CD4-positive, alpha-beta T cell (primary cell): Measurements from ENCODE around the gene EFHB. TPM values are rescaled to one million over a fixed set of nuclear protein-coding genes. Genes with fewer than 3 reads are reported as not detected.

Source experiments
- ATAC-seq: fragments of 200-7000 bp; cut with Tn5 transposase; one replicate; pipeline ENCODE4 v1.10.0; 2022; ENCODE audit warnings: mild to moderate bottlenecking; ENCODE audit not compliant: poor library complexity
- CTCF ChIA-PET: fragments of 350-600 bp; sonication (Branson Sonifier 250); formaldehyde crosslinking; loops from one replicate; lab custom pipeline; 2021; ENCODE audit warnings: antibody characterized with exemption, inconsistent platforms; lab: Charles Lee
- POLR2A ChIA-PET: fragments of 350-600 bp; sonication (Branson Sonifier 250); formaldehyde crosslinking; loops from one replicate; lab custom pipeline; 2021; ENCODE audit warnings: antibody characterized with exemption, inconsistent platforms; lab: Charles Lee
- DNase-seq, 14 experiments: peaks; one replicate each; pipeline ENCODE4 v3.0.0-alpha.2; 2013 to 2020; ENCODE audit warnings: mixed read lengths in 2 of 14
- H3K27ac ChIP-seq, 2 donors: one replicate each; pipeline versions ENCODE4 v1.5.1 to v1.7.0; 2013; ENCODE audit warnings: low read length in 2 of 2, low read depth in 1 of 2, mild to moderate bottlenecking in 1 of 2
- H3K27me3 ChIP-seq, 2 experiments: 1 replicate in 1 of 2; 2 replicates in 1 of 2; pipeline versions ENCODE4 v1.6.1 to v1.7.0; 2013; ENCODE audit warnings: low read length in 2 of 2, control low read depth in 1 of 2, mild to moderate bottlenecking in 1 of 2, moderate library complexity in 1 of 2; ENCODE audit not compliant: insufficient read depth in 2 of 2, control insufficient read depth in 1 of 2
- H3K36me3 ChIP-seq: one replicate; pipeline ENCODE4 v1.6.1; 2013; ENCODE audit warnings: low read length, control low read depth; ENCODE audit not compliant: insufficient read depth
- H3K4me1 ChIP-seq: one replicate; pipeline ENCODE4 v1.6.1; 2013; ENCODE audit warnings: low read length, control low read depth; ENCODE audit not compliant: insufficient read depth
- H3K4me3 ChIP-seq: one replicate; pipeline ENCODE4 v1.5.1; 2013; ENCODE audit warnings: mild to moderate bottlenecking, low read length, moderate library complexity
- H3K9me3 ChIP-seq, 2 experiments: 1 replicate in 1 of 2; 2 replicates in 1 of 2; pipeline versions ENCODE4 v1.6.1 to v1.7.0; 2013; ENCODE audit warnings: low read length in 2 of 2, mild to moderate bottlenecking in 2 of 2, control low read depth in 1 of 2, moderate library complexity in 1 of 2; ENCODE audit not compliant: control insufficient read depth in 1 of 2, insufficient read depth in 1 of 2
- H3K27ac Mint-ChIP-seq: one replicate; pipeline ENCODE4 v1.8.0; 2020; ENCODE audit warnings: mixed read lengths
- H3K27me3 Mint-ChIP-seq: one replicate; pipeline ENCODE4 v1.8.0; 2021; ENCODE audit warnings: mixed read lengths
- H3K36me3 Mint-ChIP-seq: one replicate; pipeline ENCODE4 v1.8.0; 2021; ENCODE audit warnings: low read depth, mixed read lengths
- H3K4me1 Mint-ChIP-seq: one replicate; pipeline ENCODE4 v1.8.0; 2021; ENCODE audit warnings: low read depth, mixed read lengths
- H3K4me3 Mint-ChIP-seq: one replicate; pipeline ENCODE4 v1.8.0; 2020; ENCODE audit warnings: mild to moderate bottlenecking, mixed read lengths
- H3K9me3 Mint-ChIP-seq: one replicate; pipeline ENCODE4 v1.8.0; 2020; ENCODE audit warnings: mixed read lengths
- CTCF ChIP-seq: fragments of 200-600 bp; IDR thresholded peaks from one replicate; pipeline ENCODE4 v1.8.0; 2022; ENCODE audit warnings: antibody characterized with exemption, mild to moderate bottlenecking
- intact Hi-C, 2 experiments: fragments of 100-400 bp; cut with DNase I in 1 of 2; cut with micrococcal nuclease in 1 of 2; formaldehyde crosslinking; loops; one replicate each; pipeline versions ENCODE4 v1.15.1 to v1.9.0; 2023 to 2025; cut with DNase I, micrococcal nuclease
- total RNA-seq, 174 experiments: library from RNA in 2 of 174; stranded (reverse) in 2 of 174; gene quantifications; one replicate each; pipeline ENCODE4 v1.2.3 and lab custom pipeline; 2021 to 2026

The EFHB gene
- total RNA-seq, 2 experiments from 2014 or later, result 0.99 to 1.2 TPM

GRCh38 chr3:19967812-19968211 is 33.8 kb upstream of the EFHB start:
- DNase-seq (no peak), ATAC-seq (no peak)
- Mint-ChIP-seq H3K27ac (peak overlapping the region; percentile 16), H3K4me3 (no peak overlapping the region), H3K27me3 (no peaks in the 10 kb centered on the region), H3K9me3 (no peaks in the 10 kb centered on the region), H3K36me3 (peaks cover 64% of the 10 kb centered on the region), H3K4me1 (peaks cover 70% of the 10 kb centered on the region)
- no peak overlapping the region for H3K27ac ChIP-seq
- intact Hi-C loops, result no loop called here
- H3K9me3 ChIP-seq, result no peaks in the 10 kb centered on the region
- no peaks in the 10 kb centered on the region for H3K27me3 ChIP-seq
- no peak for TF ChIP-seq CTCF
- H3K36me3 ChIP-seq, result peaks cover 10% of the 10 kb centered on the region
- ChIA-PET CTCF (no interaction called here), POLR2A (no interaction called here)
- H3K4me3 ChIP-seq, result no peak overlapping the region
- peaks cover 18% of the 10 kb centered on the region for H3K4me1 ChIP-seq

- Mint-ChIP-seq H3K9me3 (no peaks in the 10 kb centered on the region), H3K36me3 (peaks cover 64% of the 10 kb centered on the region), H3K27me3 (no peaks in the 10 kb centered on the region), H3K4me1 (peaks cover 73% of the 10 kb centered on the region), H3K4me3 (no peak overlapping the region), H3K27ac (no peak overlapping the region)
- no peak overlapping the region for H3K27ac ChIP-seq
- DNase-seq (no peak), ATAC-seq (no peak)
- H3K4me1 ChIP-seq, result peaks cover 20% of the 10 kb centered on the region
- TF ChIP-seq CTCF, result no peak
- no peaks in the 10 kb centered on the region for H3K27me3 ChIP-seq
- ChIA-PET CTCF (no interaction called here), POLR2A (interaction anchor here (0.7 kb wide), 1 partner anchor 11 kb away, joined by 3 read pairs; no protein-coding TSS in a partner anchor)
- intact Hi-C loops, result no loop called here
- peaks cover 8% of the 10 kb centered on the region for H3K36me3 ChIP-seq
- no peaks in the 10 kb centered on the region for H3K9me3 ChIP-seq
- H3K4me3 ChIP-seq, result no peak overlapping the region
Measured at GRCh38 chr3:19967208-19967607, 33.2 kb upstream of the EFHB start.

GRCh38 chr3:19961960-19962359 is 27.9 kb upstream of the EFHB start:
- H3K27me3 Mint-ChIP-seq, result no peaks in the 10 kb centered on the region
- ChIA-PET CTCF (no interaction called here), POLR2A (no interaction called here)
- peaks cover 78% of the 10 kb centered on the region for H3K36me3 Mint-ChIP-seq
- intact Hi-C loops, result no loop called here
- no peaks in the 10 kb centered on the region for H3K9me3 Mint-ChIP-seq
- ATAC-seq, result no peak
- no peak overlapping the region for H3K27ac Mint-ChIP-seq
- Histone ChIP-seq H3K27me3 (no peaks in the 10 kb centered on the region), H3K4me3 (no peak overlapping the region), H3K4me1 (peaks cover 34% of the 10 kb centered on the region), H3K27ac (no peak overlapping the region), H3K9me3 (no peaks in the 10 kb centered on the region), H3K36me3 (no peaks in the 10 kb centered on the region)
- no peak overlapping the region for H3K4me3 Mint-ChIP-seq
- DNase-seq, result no peak
- TF ChIP-seq CTCF, result no peak
- peaks cover 87% of the 10 kb centered on the region for H3K4me1 Mint-ChIP-seq
